ENCODE measurements around the gene ATAD5.
"Not testable (repeated sequence)": the region's sequence is repeated elsewhere in the genome, so short reads cannot be mapped to it uniquely, and the experiment has no call there.

Gene ATAD5

GRCh38 chr17:30930495-30930894 is 98.7 kb downstream of the ATAD5 start:
- no peak for TF ChIP-seq CTCF (IDR thresholded peaks at IDR 0.05; ENCODE audit: low read depth, low read length, missing control alignments)
- H3K4me3 ChIP-seq (ENCODE audit: low read depth, low read length), result no peak overlapping the region
- DNase-seq (ENCODE audit: low read depth), result no peak

GRCh38 chr17:30931582-30931981 is 99.8 kb downstream of the ATAD5 start:
- not testable (repeated sequence) for DNase-seq (ENCODE audit: low read depth); H3K4me3 ChIP-seq (ENCODE audit: low read depth, low read length)

- no peak for TF ChIP-seq CTCF (IDR thresholded peaks at IDR 0.05; ENCODE audit: low read depth, low read length, missing control alignments)
- no peak for DNase-seq (ENCODE audit: low read depth)
- no peak overlapping the region for H3K4me3 ChIP-seq (ENCODE audit: low read depth, low read length)
These were observed 102.2 kb downstream of the ATAD5 start for GRCh38 chr17:30933966-30934365.

- no peak for DNase-seq (ENCODE audit: low read depth)
- TF ChIP-seq CTCF (IDR thresholded peaks at IDR 0.05; ENCODE audit: low read depth, low read length, missing control alignments), result no peak
- H3K4me3 ChIP-seq (ENCODE audit: low read depth, low read length), result no peak overlapping the region
These were observed 107.4 kb downstream of the ATAD5 start for GRCh38 chr17:30939051-30939689.

- TF ChIP-seq CTCF (IDR thresholded peaks at IDR 0.05; ENCODE audit: low read depth, low read length, missing control alignments), result no peak
- DNase-seq (ENCODE audit: low read depth), result no peak
- H3K4me3 ChIP-seq (ENCODE audit: low read depth, low read length), result no peak overlapping the region
These were observed 110.7 kb downstream of the ATAD5 start for GRCh38 chr17:30942308-30943079.
